ENCODE measurements around the gene EIF2S3. TPM values are rescaled to one million over a fixed set of nuclear protein-coding genes. Genes with fewer than 3 reads are reported as not detected.

The EIF2S3 gene
- total and polyA plus RNA-seq, 10 of the 15 experiments (the other 5 are each of a cell fraction or from before 2014, with no cell fraction given): 115 to 385 (median 201) TPM

DNA sequence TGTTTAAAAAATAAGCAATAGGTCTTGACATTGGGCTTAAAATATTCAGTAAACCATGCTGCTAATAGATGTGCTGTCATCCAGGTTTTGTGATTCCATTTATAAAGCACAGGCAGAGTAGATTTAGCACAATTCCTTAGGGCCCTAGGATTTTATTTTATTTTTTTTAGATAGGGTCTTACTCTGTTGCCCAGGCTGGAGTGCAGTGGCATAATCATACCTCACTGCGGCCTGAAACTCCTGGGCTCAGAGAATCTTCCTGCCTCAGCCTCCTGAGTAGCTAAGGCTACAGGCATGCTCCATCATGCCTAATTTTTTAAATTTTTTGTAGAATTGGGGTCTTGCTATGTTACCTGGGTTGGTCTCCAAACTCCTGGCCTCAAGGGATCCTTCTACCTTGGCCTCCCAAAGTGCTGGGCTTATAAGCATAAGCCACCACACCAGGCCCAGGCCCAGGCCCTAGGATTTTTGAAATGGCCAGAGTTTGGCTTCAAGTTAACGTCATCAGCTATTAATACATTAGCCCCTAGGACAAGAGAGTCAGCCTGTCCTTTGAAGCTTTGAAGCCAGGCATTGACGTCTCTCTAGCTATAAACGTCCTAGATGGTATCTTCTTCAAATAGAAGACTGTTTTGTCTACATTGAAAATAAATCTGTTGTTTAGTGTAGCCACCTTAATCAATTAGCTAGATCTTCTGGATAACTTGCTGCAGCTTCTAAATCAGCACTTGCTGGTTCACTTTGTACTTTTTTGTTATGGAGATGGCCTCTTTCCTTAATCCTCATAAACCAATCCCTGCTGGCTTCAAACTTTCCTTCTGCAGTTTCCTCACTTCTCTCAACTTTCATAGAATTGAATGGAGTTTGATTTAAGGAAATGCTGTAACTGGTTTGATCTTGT lies 35.8 kb downstream of the EIF2S3 start:
- SMC1A ChIA-PET (ENCODE audit: uncharacterized antibody, unreplicated experiment): no interaction called here
- ATAC-seq (no peak), DNase-seq (ENCODE audit: low read depth, low spot score) (no peak), FAIRE-seq (no peak)
- Histone ChIP-seq H3K9ac (ENCODE audit: control insufficient read depth, insufficient read depth, low read length) (no peak overlapping the region), H3K4me2 (ENCODE audit: control insufficient read depth, insufficient read depth) (no peak overlapping the region), H3K79me2 (ENCODE audit: control insufficient read depth, insufficient read depth, low read length) (no peaks in the 10 kb centered on the region), H2AFZ (ENCODE audit: control insufficient read depth, low read depth, low read length) (no peak overlapping the region), H3K4me1 (ENCODE audit: control insufficient read depth, insufficient read depth, low read length) (no peaks in the 10 kb centered on the region), H3K27me3 (replicated peaks in 1 of 2; ENCODE audit: control insufficient read depth in 2 of 2, insufficient read depth in 2 of 2, low read length in 1 of 2) (no peaks in the 10 kb centered on the region), H3K27ac (ENCODE audit: control insufficient read depth, insufficient read depth) (no peak overlapping the region), H3K9me3 (replicated peaks; ENCODE audit: control insufficient read depth, insufficient read depth, low read length) (no peaks in the 10 kb centered on the region), H3K36me3 (ENCODE audit: control insufficient read depth in 2 of 2, insufficient read depth in 2 of 2, low read length in 1 of 2) (no peaks in the 10 kb centered on the region), H3K4me3 (no peak overlapping the region), H4K20me1 (ENCODE audit: control insufficient read depth, insufficient read depth) (no peaks in the 10 kb centered on the region)
- POLR2A ChIA-PET: no interaction called here
- CTCF ChIA-PET: no interaction called here
- no TSS peak for BruUV-seq (replicated peaks)
- RAD21 ChIA-PET (ENCODE audit: unreplicated experiment): no interaction called here
- in situ Hi-C loops (cut with MboI) (no loop called here), intact Hi-C loops (cut with micrococcal nuclease; ENCODE audit: unreplicated experiment) (no loop called here)
- 68% methylated on average over 4 of the region's 4 CpGs for WGBS (ENCODE audit: insufficient coverage, insufficient replicate concordance, low lambda C conversion rate, missing lambda C conversion rate)
- TF ChIP-seq CHD1 (IDR thresholded peaks at IDR 0.05; ENCODE audit: low read depth, low read length) (no peak), NBN (IDR thresholded peaks at IDR 0.05) (no peak), KAT2A (conservative IDR thresholded peaks at IDR 0.05; ENCODE audit: control insufficient read depth, low read depth, low read length) (no peak), ZNF592 (IDR thresholded peaks at IDR 0.05) (no peak), ZBED1 (IDR thresholded peaks at IDR 0.05; ENCODE audit: borderline replicate concordance) (no peak), PML (IDR thresholded peaks at IDR 0.05; ENCODE audit: low read length) (no peak), RB1 (IDR thresholded peaks at IDR 0.05; ENCODE audit: borderline replicate concordance) (no peak), MYC (IDR thresholded peaks at IDR 0.05; ENCODE audit: insufficient read depth, insufficient read length, insufficient replicate concordance, low read length, severe bottlenecking) (no peak), FOXK2 (IDR thresholded peaks at IDR 0.05) (no peak), POLR2A (IDR thresholded peaks at IDR 0.05; ENCODE audit: low read depth, low read length) (no peak), FOXM1 (IDR thresholded peaks at IDR 0.05; ENCODE audit: low read depth, low read length) (no peak)
- TF ChIP-seq, protein P1, sequence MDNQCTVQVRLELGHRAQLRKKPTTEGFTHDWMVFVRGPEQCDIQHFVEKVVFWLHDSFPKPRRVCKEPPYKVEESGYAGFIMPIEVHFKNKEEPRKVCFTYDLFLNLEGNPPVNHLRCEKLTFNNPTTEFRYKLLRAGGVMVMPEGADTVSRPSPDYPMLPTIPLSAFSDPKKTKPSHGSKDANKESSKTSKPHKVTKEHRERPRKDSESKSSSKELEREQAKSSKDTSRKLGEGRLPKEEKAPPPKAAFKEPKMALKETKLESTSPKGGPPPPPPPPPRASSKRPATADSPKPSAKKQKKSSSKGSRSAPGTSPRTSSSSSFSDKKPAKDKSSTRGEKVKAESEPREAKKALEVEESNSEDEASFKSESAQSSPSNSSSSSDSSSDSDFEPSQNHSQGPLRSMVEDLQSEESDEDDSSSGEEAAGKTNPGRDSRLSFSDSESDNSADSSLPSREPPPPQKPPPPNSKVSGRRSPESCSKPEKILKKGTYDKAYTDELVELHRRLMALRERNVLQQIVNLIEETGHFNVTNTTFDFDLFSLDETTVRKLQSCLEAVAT (IDR thresholded peaks at IDR 0.05): no peak
- TF ChIP-seq, protein P2, sequence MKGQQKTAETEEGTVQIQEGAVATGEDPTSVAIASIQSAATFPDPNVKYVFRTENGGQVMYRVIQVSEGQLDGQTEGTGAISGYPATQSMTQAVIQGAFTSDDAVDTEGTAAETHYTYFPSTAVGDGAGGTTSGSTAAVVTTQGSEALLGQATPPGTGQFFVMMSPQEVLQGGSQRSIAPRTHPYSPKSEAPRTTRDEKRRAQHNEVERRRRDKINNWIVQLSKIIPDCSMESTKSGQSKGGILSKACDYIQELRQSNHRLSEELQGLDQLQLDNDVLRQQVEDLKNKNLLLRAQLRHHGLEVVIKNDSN (IDR thresholded peaks at IDR 0.05; ENCODE audit: borderline replicate concordance, extremely low read length, insufficient read depth, low read depth, low read length): no peak
- TF ChIP-seq, protein P3, sequence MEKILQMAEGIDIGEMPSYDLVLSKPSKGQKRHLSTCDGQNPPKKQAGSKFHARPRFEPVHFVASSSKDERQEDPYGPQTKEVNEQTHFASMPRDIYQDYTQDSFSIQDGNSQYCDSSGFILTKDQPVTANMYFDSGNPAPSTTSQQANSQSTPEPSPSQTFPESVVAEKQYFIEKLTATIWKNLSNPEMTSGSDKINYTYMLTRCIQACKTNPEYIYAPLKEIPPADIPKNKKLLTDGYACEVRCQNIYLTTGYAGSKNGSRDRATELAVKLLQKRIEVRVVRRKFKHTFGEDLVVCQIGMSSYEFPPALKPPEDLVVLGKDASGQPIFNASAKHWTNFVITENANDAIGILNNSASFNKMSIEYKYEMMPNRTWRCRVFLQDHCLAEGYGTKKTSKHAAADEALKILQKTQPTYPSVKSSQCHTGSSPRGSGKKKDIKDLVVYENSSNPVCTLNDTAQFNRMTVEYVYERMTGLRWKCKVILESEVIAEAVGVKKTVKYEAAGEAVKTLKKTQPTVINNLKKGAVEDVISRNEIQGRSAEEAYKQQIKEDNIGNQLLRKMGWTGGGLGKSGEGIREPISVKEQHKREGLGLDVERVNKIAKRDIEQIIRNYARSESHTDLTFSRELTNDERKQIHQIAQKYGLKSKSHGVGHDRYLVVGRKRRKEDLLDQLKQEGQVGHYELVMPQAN (conservative IDR thresholded peaks at IDR 0.05): no peak
